ENCODE data around the gene HSPB2.

DNA sequence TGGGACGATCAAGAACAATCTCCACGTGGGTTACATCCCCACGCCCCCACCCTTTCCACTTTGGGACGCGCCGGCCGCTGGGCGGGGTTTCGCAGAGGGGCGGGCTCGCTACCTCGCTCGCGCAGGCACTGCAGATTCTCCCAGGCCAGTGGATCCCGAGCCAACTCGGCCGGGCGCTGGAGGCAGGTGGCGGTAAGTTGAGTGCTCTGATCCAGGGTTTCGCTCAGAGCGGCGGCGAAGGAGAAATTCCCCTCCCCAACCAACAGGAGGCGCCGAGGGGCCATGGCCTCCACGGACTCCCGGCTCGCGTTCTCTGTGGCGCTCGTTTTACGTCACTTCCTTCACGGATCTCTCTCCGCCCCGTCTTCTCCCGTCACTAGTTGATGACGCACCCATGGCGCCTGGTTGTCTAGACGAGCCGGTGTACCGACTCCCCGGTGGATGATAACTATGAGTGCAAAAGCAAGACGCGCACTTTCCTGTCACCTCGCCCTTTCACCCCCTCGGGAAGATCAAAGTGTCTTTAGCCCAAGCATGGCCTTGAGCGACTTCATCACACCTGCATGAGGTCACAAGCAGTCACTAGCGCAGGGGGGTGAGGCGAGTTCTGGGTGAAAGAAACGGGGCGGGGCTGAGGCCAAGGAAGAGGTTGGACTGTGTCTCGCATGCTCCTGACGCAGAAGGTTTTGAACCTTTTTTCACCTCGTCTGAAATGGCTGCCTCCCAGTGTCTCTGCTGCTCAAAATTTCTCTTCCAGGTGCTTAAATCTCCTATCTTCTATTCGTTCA, 33.5 kb upstream of the HSPB2 start, which contains the start of the genes CFAP68 and FDXACB1:
- no peak for TF ChIP-seq ZNF274 (IDR thresholded peaks at IDR 0.05; ENCODE audit: low read depth, low read length)
- peak; percentile 31 for TF ChIP-seq YY1 (IDR thresholded peaks at IDR 0.05; ENCODE audit: insufficient read depth, insufficient read length)
